Caco-2 (cell line): ENCODE data around the gene TPST2. TPM values are rescaled to one million over a fixed set of nuclear protein-coding genes. Genes with fewer than 3 reads are reported as not detected.

ENCODE experiments used
- BruUV-seq: library from RNA; stranded (reverse); fragments of 400-500 nt; replicated peaks from 2 replicates; lab custom pipeline; 2021; lab: Mats Ljungman, UMichigan
- CTCF ChIA-PET: fragments of 300-600 bp; sonication (Branson Sonifier 250); formaldehyde crosslinking; loops from one replicate; lab custom pipeline; 2022; ENCODE audit warnings: antibody characterized with exemption; lab: Charles Lee
- POLR2A ChIA-PET: fragments of 300-600 bp; sonication (Branson Sonifier 250); formaldehyde crosslinking; loops from one replicate; lab custom pipeline; 2022; ENCODE audit warnings: antibody characterized with exemption; lab: Charles Lee
- DNase-seq, 2 experiments: peaks; one replicate each; pipeline versions ENCODE4 v3.0.0 to v3.0.0-alpha.2; 2020 to 2022
- H3K27me3 ChIP-seq: replicated peaks from 2 replicates; pipeline ENCODE4 v1.6.0; 2011; ENCODE audit warnings: low read length; ENCODE audit not compliant: control insufficient read depth, insufficient read depth
- H3K36me3 ChIP-seq: 2 replicates; pipeline ENCODE4 v1.5.1; 2011; ENCODE audit warnings: low read length; ENCODE audit not compliant: control insufficient read depth, insufficient read depth
- H3K4me1 ChIP-seq: fragments of 250-450 bp; sonication (Bioruptor Pico); 2 replicates; pipeline ENCODE4 v1.5.1; 2020; ENCODE audit warnings: mild to moderate bottlenecking
- H3K4me3 ChIP-seq: 2 replicates; pipeline ENCODE4 v1.5.1; 2011; ENCODE audit warnings: low read depth, mild to moderate bottlenecking, control low read depth, low read length
- H3K9me3 ChIP-seq: fragments of 250-450 bp; sonication (Bioruptor Pico); 2 replicates; pipeline ENCODE4 v1.5.1; 2020; ENCODE audit warnings: mild to moderate bottlenecking, moderate library complexity
- H3K27ac Mint-ChIP-seq: one replicate; pipeline ENCODE4 v1.8.0; 2022; ENCODE audit warnings: mixed read lengths; ENCODE audit not compliant: unreplicated experiment
- H3K27me3 Mint-ChIP-seq: one replicate; pipeline ENCODE4 v1.8.0; 2022; ENCODE audit warnings: mixed read lengths; ENCODE audit not compliant: insufficient read depth, unreplicated experiment
- H3K36me3 Mint-ChIP-seq: one replicate; pipeline ENCODE4 v1.8.0; 2022; ENCODE audit warnings: mild to moderate bottlenecking, mixed read lengths; ENCODE audit not compliant: insufficient read depth, unreplicated experiment
- H3K4me1 Mint-ChIP-seq: one replicate; pipeline ENCODE4 v1.8.0; 2022; ENCODE audit warnings: low read depth, mixed read lengths; ENCODE audit not compliant: unreplicated experiment
- H3K4me3 Mint-ChIP-seq: one replicate; pipeline ENCODE4 v1.8.0; 2022; ENCODE audit warnings: mild to moderate bottlenecking, moderate library complexity, mixed read lengths; ENCODE audit not compliant: unreplicated experiment
- H3K9me3 Mint-ChIP-seq: one replicate; pipeline ENCODE4 v1.8.0; 2022; ENCODE audit warnings: mixed read lengths; ENCODE audit not compliant: unreplicated experiment
- CTCF ChIP-seq, 2 experiments: fragments of 200-600 bp in 1 of 2; IDR thresholded peaks; 1 replicate in 1 of 2; 2 replicates in 1 of 2; pipeline versions ENCODE4 v1.5.1 to v1.8.0; 2011 to 2022; ENCODE audit warnings: antibody characterized with exemption in 1 of 2, control low read depth in 1 of 2, inconsistent platforms in 1 of 2, low read depth in 1 of 2, low read length in 1 of 2, mild to moderate bottlenecking in 1 of 2, moderate library complexity in 1 of 2; ENCODE audit not compliant: insufficient read depth in 1 of 2, severe bottlenecking in 1 of 2, unreplicated experiment in 1 of 2
- intact Hi-C: fragments of 100-400 bp; cut with micrococcal nuclease; formaldehyde crosslinking; loops from one replicate; pipeline ENCODE4 v1.10.0; 2022; ENCODE audit not compliant: unreplicated experiment
- microRNA-seq: library from miRNA; unstranded; fragments of <30 nt; microRNA quantifications from one replicate; pipeline ENCODE4 v1.2.0, GENCODE V29; 2022
- total RNA-seq: library from RNA; stranded (reverse); gene quantifications from 2 replicates; pipeline ENCODE4 v1.2.3, GENCODE V29; 2022

TPST2 gene
- total RNA-seq, 1 experiment from 2014 or later: 9.5 TPM

- Mint-ChIP-seq H3K9me3 (no peaks in the 10 kb centered on the region), H3K36me3 (peaks cover 33% of the 10 kb centered on the region), H3K27ac (no peak overlapping the region), H3K4me3 (no peak overlapping the region), H3K27me3 (no peaks in the 10 kb centered on the region), H3K4me1 (peaks cover 2% of the 10 kb centered on the region)
- no peak for TF ChIP-seq CTCF (IDR thresholded peaks at IDR 0.05; ENCODE audit: insufficient read depth in 1 of 2, low read depth in 1 of 2, low read length in 1 of 2, severe bottlenecking in 1 of 2, unreplicated experiment in 1 of 2)
- POLR2A ChIA-PET: no interaction called here
- H3K4me1 ChIP-seq: 0 out of 2 replicates have a peak, but pooled peaks cover 5% of the 10 kb centered on the region
- no peaks in the 10 kb centered on the region for H3K9me3 ChIP-seq
- H3K36me3 ChIP-seq: peaks cover 3% of the 10 kb centered on the region
- no peak overlapping the region for H3K4me3 ChIP-seq
- no peaks in the 10 kb centered on the region for H3K27me3 ChIP-seq
- DNase-seq: no peak
- CTCF ChIA-PET: no interaction called here
- intact Hi-C loops: no loop called here
- BruUV-seq: no TSS peak
Measured at GRCh38 chr22:26474682-26475081, 115.2 kb downstream of the TPST2 start.

Small RNAs within 50 kb of the gene (microRNA-seq; reads per million reads assigned to microRNA genes)
- gene MIR548J: 5.0 reads per million, percentile 34 among the genes with 10 or more reads in this experiment

Other genes starting within 250 kb of the TPST2 start
- not detected in 2 replicates for gene ASPHD2, start 160.9 kb downstream of the TPST2 start, total RNA-seq
- gene HPS4, start 106.3 kb downstream of the TPST2 start, total RNA-seq: 35.1 and 36.6 TPM in 2 replicates
- gene SRRD, start 106.3 kb downstream of the TPST2 start, total RNA-seq: 19.0 and 21.8 TPM in 2 replicates
- 27.4 and 27.7 TPM in 2 replicates for gene TFIP11, start 77.7 kb downstream of the TPST2 start, total RNA-seq
- gene CRYBB1, start 27.9 kb upstream of the TPST2 start, total RNA-seq: not detected in 2 replicates
- gene CRYBA4, start 31.8 kb upstream of the TPST2 start, total RNA-seq: 0.68 TPM in 1 of 2 replicates, not detected in the other
- 0.30 and 0.41 TPM in 2 replicates for gene MIAT, start 67.5 kb upstream of the TPST2 start, total RNA-seq